AG09319 (cell line): Measurements from ENCODE around the gene EBF3.

Experiments used
- DNase-seq: peaks from one replicate; pipeline ENCODE4 v3.0.0-alpha.2; 2010; ENCODE audit warnings: low read depth; ENCODE audit errors: extremely low read depth
- TF ChIP-seq, protein P1 (sequence below): IDR thresholded peaks from 2 replicates; pipeline ENCODE4 v1.5.1; 2011; ENCODE audit warnings: low read depth, mild to moderate bottlenecking, inconsistent platforms, low read length, moderate library complexity

EBF3 gene

DNA sequence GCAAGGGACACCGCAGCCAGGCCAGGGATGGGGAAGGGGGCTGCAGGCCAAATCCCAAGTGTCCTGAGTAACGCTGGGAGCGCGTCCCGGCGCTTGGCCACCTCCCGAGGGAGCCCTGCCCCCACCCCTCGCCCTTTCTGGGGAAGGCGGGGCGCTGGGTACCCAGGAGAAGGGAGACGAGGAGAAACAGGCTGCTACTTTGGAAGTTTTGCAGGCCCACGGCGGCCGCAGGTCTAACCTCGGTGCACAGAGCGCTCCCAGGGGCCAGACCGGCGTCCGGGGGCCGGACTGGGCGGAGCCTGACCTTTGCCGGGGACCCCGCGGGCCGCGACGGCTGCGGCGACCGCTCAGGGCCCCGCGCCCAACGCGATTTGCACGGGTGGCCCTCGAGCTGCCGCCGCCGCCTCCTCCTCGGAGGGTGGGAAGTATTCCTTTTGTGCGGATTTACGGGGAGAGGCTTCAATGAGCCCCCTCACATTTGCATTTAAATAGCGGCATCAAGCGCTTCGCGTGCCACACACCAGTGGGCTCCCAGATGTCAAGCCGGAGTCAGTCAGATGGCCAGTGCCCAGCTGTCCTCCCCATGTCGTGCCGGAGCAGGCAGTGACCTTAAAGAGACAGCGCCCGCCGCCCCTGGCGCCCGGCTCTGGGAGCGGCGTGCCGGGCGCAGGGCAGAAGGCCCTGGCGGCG is 3.0 kb upstream of the EBF3 start:
- DNase-seq, result no peak

DNA sequence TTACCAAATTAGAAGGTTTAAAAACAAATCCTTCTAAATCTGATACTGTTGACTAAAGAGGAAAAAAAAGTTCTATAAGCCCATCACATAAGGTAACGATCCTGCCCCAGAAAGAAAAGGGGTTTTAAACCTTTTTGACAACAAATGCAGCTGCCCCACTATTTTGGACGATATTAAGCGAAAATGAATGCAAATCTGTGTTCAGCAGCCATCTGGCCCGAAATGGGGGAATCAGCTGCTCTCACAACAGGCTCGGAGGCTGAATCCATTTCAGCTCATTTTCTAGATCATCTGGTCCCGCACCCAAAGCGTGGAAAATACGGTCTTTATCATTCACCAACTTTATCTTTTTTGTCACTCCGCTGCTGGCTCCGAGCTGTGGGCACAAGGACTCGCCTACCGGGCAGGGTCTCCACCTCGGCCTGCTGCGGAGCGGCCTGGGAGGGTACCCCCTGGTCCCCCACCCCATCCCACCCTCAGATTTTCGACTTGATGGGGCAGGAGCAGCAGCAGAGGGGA is 2.4 kb upstream of the EBF3 start:
- TF ChIP-seq, protein P1, sequence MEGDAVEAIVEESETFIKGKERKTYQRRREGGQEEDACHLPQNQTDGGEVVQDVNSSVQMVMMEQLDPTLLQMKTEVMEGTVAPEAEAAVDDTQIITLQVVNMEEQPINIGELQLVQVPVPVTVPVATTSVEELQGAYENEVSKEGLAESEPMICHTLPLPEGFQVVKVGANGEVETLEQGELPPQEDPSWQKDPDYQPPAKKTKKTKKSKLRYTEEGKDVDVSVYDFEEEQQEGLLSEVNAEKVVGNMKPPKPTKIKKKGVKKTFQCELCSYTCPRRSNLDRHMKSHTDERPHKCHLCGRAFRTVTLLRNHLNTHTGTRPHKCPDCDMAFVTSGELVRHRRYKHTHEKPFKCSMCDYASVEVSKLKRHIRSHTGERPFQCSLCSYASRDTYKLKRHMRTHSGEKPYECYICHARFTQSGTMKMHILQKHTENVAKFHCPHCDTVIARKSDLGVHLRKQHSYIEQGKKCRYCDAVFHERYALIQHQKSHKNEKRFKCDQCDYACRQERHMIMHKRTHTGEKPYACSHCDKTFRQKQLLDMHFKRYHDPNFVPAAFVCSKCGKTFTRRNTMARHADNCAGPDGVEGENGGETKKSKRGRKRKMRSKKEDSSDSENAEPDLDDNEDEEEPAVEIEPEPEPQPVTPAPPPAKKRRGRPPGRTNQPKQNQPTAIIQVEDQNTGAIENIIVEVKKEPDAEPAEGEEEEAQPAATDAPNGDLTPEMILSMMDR, result no peak
- DNase-seq, result no peak

More for the DNA sequence above, 3.0 kb upstream of the EBF3 start:
- TF ChIP-seq, protein P1, result no peak

DNA sequence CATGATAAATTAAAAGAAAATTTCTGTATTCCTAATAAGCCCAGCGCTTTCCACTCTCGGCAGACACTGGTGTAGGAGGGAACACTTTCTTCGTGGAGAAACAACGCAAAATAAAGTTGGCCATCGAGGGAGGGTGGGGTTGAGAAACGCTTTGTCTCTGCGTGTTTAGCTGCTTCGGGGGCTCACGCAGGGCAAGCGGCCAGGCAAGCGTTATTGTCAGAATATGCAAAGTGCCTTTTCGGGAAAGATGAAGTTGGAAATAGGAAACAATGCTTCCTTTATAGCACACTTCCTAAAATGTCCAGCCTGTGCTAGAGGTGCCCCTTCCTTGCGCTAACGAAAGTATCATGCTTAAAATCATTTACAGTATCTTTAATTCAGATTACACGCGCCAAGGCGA is 1.9 kb upstream of the EBF3 start:
- TF ChIP-seq, protein P1, result no peak
- no peak for DNase-seq

DNA sequence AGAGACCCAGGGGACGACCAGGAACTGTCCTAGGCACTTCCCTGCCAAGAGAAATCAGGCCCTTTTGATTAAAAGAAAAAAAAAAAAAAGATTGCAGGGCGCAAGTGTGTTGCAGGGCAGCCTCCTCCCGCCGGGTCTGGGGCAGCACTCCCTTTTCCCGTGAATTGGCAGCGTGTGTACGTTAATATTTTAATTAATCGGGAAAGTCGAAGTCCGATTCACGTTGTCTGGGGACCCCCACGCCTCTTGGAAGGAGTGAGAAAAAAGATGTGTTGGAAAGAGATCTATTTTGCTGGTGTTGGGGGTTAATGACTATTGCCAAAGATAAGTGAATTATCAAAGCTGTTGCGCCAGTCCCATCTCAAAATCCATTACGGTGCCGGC is 1.3 kb upstream of the EBF3 start:
- TF ChIP-seq, protein P1, result no peak
- DNase-seq, result no peak

DNA sequence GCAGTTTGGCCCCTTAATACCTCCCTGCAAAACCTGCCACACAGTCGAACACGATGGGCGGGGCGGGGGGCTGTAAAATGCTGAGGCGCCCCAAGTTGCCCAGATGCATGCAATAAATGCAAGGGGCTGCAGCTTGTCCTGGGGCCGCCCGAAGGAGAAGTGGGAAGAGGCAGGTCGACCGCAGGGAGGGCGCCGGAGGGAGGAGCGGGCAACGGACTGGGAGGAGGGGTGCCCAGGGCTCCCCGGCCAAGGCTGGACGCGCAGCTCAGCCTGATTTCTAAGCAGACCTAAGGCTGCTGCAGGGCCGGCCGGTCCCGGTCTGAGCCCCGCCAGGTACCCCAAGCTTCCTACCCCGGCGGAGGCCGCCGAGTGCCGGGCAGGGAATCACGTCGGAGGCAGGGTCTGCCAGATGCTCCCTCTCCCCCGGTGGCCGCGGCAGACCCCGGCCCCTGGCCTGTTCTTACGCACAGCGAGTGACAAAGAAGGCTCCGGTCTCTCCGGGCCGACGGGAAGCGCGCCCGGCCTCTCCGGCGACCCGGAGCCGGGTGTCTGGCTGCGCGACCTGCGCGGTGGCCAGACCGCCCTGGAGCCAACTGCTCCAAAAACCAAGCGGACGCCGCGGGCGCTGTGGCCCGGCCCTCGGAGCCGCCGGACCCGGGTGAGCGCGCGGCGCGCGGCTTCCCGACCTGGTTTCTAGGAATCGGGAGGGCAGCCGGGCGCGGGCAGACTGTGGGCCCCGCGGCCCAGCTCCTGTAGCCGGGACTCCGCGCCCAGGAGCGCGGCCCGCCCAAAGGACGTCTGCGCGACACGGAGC is 744 bp upstream of the EBF3 start:
- DNase-seq, result no peak
- TF ChIP-seq, protein P1, result no peak

DNA sequence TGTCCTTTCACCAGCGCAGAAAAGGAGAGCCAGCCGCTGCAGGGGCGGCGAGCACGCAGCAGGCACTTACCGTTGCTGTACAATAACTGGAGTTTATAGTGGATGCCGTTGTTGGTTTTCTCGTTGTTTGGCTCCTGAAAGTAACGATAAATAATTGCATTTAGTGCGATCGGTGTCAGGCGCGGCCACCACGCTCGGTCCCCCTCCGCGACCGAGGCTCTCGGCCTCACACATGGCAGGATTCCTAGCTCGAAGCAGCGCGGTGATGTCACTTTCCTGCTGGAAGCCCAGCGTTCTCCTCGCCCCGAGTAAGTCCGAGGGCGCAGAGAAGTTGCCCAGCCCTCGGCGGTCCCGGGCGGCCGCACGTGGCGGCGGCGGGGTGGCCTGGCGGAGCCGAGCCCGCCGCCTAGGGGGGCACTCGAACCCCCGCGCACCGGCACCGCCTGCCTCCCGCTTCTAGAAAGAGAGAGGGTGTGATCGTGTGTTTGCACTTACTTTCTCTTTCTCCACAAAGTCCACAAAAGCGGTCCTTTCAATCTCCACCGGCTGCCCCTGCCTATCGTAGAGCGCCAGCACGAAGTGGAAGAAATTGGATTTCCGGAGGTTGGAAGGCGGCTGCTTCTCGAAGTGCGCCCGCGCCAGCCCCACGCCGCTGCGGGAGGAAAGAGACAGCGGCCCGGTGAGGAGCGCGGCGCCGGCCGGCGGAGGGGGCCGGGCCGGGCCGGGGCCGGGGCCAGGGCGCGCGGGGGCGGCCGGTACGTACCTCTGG is 1.0 kb downstream of the EBF3 start:
- TF ChIP-seq, protein P1, result no peak
- no peak for DNase-seq
